ENCODE data around the gene HHIPL1. TPM values are rescaled to one million over a fixed set of nuclear protein-coding genes. Genes with fewer than 3 reads are reported as not detected.
"Not testable (repeated sequence)": the region's sequence is repeated elsewhere in the genome, so short reads cannot be mapped to it uniquely, and the experiment has no call there.

The HHIPL1 gene
- polyA plus RNA-seq, 4 donors, result 1.7 to 2.0 (median 1.8) TPM

DNA sequence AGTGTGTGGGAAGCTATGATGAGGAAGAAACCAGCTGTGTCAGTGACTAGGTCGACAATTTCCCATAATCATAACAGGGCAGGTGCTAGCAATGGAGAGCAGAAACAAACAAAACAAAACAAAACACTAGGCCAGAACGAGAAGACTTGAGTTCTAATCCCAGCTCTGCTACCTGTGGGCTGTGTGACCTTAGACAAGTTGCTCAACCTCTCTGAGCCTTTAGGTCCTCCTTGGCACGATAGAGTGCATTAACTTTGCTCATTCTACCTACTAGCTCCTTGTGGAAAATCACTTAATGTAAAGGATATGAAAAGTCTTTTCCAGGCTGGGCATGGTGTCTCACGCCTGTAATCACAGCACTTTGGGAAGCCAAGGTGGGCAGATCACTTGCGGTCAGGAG lies 11.2 kb downstream of the HHIPL1 start:
- DNase-seq (ENCODE audit: low read depth in 4 of 4, low spot score in 3 of 4), result no peak

- DNase-seq (ENCODE audit: low read depth in 4 of 4, low spot score in 3 of 4), result no peak
Observed at GRCh38 chr14:99657645-99658155, 12.8 kb downstream of the HHIPL1 start.

DNA sequence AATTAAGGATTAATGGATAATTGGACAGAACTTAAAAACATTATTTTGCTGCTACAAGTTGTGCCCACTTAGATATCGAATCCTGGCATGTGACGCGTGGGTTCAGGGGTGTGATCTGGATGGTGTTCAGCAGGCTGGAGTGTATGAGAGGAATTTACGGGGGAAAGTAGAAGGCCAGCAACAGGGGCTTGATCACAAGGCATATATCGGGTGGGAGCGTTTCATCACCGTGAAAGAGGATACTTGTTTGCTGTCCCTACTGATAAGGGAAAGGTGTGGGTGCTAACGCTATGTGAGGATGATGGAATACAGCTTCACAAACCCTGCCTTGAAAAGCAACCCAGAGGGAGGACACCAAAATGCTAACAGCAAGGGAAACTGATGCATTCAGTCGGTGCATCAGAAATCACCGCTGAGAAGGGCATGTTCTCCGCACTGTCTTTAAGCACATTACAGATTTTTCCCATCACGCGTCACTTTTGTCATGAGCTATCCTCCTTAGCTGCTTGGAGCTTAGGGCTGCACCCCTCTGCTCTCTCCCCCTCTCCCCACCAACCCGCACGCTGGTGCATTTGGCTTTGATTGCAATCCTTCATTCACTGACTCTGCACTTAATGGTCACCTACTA lies 13.4 kb downstream of the HHIPL1 start:
- DNase-seq (ENCODE audit: low read depth in 4 of 4, low spot score in 3 of 4), result no peak

- DNase-seq (ENCODE audit: low read depth in 4 of 4, low spot score in 3 of 4), result no peak
Observed at GRCh38 chr14:99659333-99659741, 14.4 kb downstream of the HHIPL1 start.

DNA sequence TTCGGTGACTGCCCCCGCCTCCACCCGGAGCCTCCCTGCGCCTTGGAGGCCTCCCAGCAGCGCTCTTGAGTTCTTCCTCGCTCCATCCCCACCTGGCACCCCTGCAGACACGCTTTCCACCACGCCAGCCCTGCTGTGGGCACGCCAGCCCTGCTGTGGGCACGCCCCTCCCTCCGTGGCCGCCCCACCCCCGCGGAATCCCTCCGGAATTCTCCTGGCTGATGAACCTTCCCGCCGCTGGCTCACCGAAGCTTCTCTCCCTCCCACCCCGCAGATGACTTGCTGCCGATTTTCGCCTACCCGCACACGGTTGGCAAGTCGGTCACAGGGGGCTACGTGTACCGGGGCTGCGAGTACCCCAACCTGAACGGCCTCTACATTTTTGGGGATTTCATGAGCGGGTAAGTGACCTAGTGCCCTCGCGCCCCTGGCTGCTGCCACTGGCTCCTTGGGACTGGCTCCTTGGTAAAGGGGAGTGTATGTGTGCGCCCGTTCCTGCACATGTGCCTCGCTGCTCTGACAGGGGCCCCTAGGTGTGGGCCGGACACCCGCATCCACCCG lies 15.2 kb downstream of the HHIPL1 start:
- no peak for DNase-seq (ENCODE audit: low read depth in 4 of 4, low spot score in 3 of 4)

- DNase-seq (ENCODE audit: low read depth in 4 of 4, low spot score in 3 of 4), result no peak
Observed at GRCh38 chr14:99660794-99661193, 15.9 kb downstream of the HHIPL1 start.

- not testable (repeated sequence) for DNase-seq (ENCODE audit: low read depth in 4 of 4, low spot score in 3 of 4)
Observed at GRCh38 chr14:99661206-99661605, 16.3 kb downstream of the HHIPL1 start.

DNA sequence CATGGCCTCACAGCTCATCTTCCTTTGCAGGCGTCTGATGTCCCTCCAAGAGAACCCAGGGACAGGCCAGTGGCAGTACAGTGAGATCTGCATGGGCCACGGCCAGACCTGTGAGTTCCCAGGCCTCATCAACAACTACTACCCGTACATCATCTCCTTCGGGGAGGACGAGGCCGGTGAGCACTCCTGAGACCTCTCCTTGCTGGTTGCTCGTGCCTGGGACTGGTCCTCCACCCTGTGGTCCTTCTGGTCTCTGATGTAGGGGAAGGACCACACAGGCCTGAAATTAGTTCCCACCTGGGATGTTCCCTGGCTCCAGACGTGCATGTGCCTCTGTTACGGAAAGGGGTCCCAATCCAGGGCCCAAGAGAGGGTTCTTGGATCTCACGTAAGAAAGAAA lies 17.9 kb downstream of the HHIPL1 start:
- no peak for DNase-seq (ENCODE audit: low read depth in 4 of 4, low spot score in 3 of 4)

- no peak for DNase-seq (ENCODE audit: low read depth in 4 of 4, low spot score in 3 of 4)
Observed at GRCh38 chr14:99663386-99664057, 18.6 kb downstream of the HHIPL1 start.

DNA sequence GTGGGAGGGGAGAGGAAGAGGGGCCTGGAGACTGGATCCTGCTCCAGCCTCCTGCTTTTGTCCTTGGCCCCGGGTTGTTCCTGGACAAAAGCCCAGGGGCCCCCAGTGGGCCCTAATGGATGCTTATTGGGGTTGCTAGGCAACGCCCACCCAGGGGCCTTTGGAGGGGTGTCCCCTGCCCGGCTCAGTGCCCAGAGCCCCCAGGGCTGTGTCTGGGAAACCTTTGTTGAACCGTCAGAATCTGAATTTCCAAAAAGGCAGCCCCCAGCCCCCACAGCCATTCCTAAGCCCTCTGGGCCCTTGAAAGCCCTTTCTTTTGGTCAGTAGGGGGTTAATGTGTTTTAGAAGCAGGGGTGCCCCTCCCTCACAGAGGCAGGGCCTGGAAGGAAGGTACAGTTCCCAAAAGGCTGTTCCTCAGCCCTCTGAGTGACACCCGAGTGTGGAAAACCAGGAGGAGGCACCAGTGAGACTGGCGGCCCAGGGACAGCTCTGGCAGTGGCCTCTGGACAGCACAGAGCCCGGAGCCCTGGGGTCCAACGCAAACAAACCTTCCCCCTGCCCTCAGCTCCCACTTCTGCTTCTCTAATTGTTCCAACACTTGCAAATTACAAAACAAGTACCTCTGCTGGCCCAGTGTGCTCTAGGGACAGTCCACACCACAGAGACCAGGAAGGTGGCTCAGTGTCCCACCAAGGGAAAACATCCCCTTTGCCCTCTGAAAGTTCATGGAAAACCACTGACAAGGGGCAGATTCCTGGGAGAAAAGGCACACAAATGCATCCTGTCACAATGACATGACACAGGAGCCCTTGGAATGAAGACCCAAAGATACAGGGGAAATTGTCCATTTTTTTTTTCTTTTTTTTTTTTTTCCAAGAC lies 19.4 kb downstream of the HHIPL1 start:
- no peak for DNase-seq (ENCODE audit: low read depth in 4 of 4, low spot score in 3 of 4)

DNA sequence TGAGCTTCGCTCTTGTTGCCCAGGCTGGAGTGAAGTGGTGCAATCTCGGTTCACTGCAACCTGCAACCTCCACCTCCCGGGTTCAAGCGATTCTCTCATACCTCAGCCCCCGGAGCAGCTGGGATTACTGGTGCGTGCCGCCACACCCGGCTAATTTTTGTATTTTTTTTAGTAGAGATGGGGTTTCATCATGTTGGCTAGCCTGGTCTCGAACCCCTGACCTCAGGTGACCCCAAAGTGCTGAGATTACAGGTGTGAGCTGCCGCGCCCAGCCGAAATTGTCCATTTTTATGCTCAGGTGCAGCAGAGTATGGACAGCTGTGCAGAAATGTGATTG lies 20.0 kb downstream of the HHIPL1 start:
- DNase-seq (ENCODE audit: low read depth in 4 of 4, low spot score in 3 of 4), result no peak

- no peak for DNase-seq (ENCODE audit: low read depth in 4 of 4, low spot score in 3 of 4)
Observed at GRCh38 chr14:99666533-99666932, 21.6 kb downstream of the HHIPL1 start.

- no peak for DNase-seq (ENCODE audit: low read depth in 4 of 4, low spot score in 3 of 4)
Observed at GRCh38 chr14:99667045-99667444, 22.1 kb downstream of the HHIPL1 start.

GRCh38 chr14:99667821-99668220 lies 22.9 kb downstream of the HHIPL1 start:
- no peak for DNase-seq (ENCODE audit: low read depth in 4 of 4, low spot score in 3 of 4)

DNA sequence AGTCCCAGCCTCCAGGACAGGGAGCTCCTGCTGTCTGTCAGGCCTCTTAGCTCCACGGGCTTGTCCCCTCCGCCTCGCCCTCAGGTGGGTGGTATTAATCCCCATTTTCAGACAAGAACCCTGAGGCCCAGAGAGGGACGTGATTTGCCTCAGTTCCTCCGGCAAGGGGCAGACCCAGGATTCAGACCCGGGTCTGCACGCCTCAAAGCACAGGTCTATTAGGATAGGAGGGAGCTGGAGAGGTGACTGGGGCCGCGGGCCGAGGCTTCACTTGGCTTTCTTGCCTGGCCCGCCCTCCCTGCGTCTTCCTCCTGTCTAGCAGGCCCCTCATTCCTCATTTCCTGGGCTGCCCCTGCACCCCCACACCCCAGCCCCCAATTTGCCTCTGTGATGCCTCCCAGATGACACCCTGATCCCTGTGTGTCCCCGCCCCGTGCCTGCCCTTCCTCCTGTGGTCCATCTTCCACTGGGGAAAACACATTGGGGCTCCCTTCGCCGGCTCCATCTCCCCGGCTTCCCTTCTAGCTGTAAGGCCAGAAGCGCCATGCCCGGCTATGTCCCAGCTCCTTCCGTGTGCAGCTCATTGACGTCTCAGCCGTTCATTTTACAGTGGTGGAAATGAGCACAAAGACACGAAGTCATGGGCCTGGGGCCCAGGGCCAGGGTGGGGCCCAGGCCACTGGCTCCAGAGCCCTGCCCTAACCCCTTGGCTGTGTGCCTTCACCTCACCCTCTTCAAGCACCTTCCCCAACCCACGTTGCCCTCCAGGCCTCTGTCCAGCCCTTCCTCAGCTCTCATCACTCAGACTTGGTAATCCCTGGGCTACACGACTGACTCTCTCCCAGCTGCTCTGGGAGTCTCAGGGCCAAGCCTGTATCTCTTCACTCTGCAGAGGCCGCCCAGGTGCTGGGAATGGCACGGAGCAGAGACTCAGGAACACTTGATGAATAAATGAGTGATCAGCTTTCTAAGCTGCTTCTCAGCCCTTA lies 23.7 kb downstream of the HHIPL1 start:
- no peak for DNase-seq (ENCODE audit: low read depth in 4 of 4, low spot score in 3 of 4)

DNA sequence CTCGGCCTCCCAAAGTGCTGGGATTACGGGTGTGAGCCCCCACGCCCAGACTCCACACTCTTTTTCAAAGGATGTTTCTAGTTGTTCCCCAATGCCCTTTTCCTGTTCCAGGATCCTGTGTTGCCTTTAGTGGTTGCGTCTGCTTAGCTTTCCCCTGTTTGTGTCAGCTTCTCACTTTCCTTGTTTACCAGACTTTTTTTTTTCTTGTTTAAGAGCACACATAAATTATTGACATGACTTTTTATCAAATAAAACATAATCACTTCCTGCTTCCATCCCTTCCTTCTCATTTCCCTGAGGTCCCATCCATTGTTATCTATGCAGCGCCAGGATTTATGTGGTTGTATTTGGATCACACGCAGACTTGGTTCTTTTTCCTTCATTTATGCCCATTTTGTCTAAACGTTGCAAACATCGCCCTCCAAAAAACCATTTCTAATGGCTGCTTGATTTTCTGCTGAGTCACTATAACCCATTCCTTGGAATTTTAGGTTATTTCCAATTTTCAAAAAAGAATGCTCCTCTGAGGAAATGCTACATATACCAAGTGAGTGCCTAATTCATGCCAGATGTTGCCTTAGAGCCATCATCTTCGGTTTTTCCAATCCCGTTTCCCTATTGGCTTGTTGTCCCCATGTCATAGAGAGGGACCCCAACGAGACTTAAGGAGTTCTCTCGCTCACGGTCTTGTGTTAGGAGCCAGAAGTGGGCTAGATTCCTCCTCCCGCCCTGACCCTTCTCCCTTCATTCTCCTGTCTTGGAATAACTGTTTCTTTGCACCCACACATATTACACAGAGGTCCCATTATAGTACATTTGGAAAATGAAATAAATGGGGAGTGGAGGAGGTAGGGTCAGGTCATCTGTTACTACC lies 25.7 kb downstream of the HHIPL1 start:
- no peak for DNase-seq (ENCODE audit: low read depth in 4 of 4, low spot score in 3 of 4)

- DNase-seq (ENCODE audit: low read depth in 4 of 4, low spot score in 3 of 4), result no peak
Observed at GRCh38 chr14:99671235-99672224, 26.6 kb downstream of the HHIPL1 start.

All from right renal pelvis (tissue), 4 donors.